Measurements from ENCODE around the gene PTPRU.

PTPRU gene

DNA sequence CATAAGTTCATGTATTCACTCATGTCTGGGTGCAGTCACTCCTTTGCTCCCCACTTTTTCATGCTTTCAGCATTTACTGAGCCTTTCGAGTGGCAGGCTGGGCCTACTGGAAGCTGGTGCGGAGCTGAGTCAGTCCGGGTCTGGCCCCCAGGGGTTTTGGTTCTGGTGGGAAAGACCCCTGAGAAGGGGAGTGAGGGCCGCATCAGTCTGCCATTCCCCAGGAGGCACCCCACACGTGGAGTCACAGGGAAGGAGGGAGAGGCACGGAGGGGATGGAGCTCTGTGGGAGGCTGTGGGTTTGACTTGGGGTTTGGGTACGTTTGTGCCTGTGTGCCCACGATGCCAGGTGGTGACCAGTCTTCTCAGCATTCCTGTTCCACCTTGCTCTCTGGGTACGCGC lies 87.9 kb downstream of the PTPRU start:
- intact Hi-C loops (cut with DNase I) = no loop called here
- DNase-seq = peak in 2 of 10 donors; percentile 15 to 49

DNA sequence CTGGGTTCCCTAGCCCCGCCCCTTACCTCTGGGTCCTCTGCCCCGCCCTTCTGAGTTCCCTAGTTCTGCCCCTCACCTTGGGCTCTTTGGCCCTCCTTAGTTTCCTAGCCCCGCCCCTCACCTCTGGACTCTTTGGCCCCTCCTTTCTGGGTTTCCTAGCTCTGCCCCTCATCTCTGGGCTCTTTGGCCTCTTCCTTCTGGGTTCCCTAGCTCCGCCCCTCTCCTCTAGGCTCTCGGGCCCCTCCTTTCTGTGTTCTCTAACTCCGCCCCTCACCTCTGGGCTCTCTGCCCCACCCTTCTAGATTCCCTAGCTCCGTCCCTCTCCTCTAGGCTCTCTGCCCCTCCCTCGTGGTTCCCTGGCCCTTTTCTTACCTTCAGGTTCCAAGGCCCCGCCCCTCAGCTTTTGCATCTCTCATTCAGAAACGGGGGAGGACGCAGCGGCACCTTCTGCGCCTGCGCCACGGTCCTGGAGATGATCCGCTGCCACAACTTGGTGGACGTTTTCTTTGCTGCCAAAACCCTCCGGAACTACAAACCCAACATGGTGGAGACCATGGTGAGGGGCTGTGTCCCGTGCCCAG lies 88.5 kb downstream of the PTPRU start:
- DNase-seq = peak in 2 of 10 donors; percentile 35 to 62
- intact Hi-C loops (cut with DNase I) = no loop called here

DNA sequence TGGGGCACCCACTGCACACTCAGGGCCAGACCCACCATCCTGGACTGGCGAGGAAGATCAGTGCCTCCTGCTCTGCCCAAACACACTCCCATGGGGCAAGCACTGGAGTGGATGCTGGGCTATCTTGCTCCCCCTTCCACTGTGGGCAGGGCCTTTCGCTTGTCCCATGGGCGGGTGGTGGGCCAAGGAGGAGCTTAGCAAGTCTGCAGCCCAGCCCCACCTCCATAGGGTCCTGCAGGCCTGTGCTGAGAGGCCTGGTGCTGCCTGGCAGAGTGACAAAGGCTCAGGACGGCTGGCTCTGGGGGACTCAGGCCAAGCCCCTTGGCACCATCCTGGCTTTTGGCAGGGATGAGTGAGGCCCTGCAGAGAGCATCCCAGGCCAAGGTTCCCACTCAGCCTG lies 89.4 kb downstream of the PTPRU start:
- peak in 2 of 10 donors; percentile 63 to 64 for DNase-seq
- intact Hi-C loops (cut with DNase I) = no loop called here

DNA sequence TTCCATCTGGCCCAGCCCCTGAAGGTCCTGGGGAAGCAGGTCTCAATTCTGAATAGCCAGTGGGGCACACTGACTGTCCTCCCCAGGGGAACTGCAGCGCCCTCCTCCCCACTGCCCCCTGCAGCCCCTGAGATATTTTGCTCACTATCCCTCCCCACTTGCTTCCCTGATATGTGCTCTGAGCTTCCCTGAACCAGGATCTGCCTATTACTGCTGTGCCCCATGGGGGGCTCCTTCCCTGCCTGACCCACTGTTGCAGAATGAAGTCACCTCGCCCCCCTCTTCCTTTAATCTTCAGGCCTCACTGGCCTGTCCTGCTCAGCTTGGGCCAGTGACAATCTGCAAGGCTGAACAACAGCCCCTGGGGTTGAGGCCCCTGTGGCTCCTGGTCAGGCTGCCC lies 89.8 kb downstream of the PTPRU start:
- peak in 2 of 10 donors; percentile 10 to 26 for DNase-seq
- intact Hi-C loops (cut with DNase I) = no loop called here

DNA sequence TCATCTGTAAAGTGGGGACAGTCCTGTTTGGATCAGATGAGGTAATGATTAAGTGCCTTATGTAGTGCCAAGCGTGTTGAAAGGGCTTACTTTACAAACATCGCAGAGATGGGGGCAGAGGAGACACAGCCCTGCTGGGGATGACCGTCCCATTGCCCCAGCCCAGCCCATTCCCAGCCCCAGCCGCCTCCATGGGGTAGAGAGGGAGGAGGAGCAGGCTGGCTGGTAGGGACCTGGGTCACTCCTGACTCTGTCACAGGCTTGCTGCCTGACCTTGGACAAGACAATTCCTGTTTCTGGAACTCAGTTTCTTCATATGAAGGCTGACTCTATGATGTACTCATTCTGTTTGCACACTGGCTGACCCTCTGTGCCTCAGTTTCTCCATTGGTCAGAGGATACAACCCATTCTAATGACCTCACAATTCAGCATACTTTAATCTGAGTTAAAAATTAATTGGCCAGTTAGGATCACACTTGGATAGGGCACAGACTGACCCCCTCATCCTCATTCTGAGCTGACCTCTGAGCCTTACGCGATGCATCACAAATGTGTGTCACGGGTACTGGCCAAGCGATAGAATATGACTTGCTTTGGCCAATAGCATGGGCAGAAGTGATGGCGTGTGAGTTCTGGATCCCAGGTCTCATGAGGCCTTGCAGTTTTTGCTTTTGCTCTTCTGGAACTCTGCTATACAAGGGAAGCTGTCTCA lies 91.1 kb downstream of the PTPRU start:
- intact Hi-C loops (cut with DNase I) = no loop called here
- DNase-seq = peak in 2 of 10 donors; percentile 22 to 45

DNA sequence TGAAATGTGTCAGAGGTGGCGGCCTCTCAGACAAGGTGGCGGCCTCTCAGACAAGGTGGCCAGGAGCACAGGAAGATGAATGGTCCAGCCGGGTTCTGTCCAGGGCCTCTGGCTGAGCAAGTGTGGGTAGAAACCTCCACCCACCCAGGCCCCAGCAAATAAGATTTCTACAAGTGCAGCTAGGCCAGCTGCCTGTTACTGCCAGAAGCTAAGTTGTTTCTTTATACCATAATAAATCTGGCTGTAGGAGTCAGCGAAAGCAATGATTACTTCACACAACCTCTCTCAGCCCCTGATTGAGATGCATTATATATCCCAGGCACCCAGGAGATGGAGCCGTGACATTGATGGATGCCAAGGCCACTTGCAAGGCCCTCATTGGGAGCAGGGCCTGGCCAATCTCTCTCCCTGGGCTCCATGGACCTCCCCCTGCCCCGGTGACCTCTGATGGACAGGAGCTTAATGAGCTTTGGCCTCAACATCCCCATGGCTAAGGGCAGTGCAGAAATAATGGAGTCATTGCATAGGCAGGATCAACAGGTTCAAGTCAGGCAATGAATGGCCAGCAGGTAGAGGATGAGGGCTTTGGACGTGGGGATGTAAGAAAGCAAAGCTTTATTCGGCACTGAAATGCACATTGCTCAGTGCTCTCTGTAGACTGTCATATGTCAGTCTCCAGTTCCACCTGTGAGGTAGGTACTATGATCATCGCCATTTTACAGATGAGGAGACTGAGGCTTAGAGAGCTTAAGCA lies 92.9 kb downstream of the PTPRU start:
- peak in 2 of 10 donors; percentile 52 to 71 for DNase-seq
- intact Hi-C loops (cut with DNase I) = no loop called here

DNA sequence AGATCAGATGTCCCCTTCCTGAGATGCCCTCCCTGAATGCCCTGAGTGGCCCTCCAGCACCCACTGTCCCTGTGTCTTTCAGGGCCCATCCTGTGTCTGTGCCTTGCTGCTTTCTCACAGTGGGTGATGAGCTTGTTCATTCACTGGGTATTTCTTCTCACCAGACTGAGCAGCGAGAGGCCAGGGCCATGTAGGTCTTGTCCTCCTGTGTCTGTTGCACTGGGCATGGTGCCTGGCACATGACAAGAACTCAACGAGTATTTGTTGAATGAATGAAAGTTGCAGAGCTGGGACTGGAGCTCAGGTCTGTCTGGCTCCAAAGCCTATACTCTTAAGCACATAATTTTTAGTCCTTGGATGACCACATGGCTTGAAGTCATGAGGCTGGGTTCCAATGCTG lies 93.8 kb downstream of the PTPRU start:
- intact Hi-C loops (cut with DNase I) = no loop called here
- peak in 3 of 10 donors; percentile 32 to 74 (median 70) for DNase-seq

DNA sequence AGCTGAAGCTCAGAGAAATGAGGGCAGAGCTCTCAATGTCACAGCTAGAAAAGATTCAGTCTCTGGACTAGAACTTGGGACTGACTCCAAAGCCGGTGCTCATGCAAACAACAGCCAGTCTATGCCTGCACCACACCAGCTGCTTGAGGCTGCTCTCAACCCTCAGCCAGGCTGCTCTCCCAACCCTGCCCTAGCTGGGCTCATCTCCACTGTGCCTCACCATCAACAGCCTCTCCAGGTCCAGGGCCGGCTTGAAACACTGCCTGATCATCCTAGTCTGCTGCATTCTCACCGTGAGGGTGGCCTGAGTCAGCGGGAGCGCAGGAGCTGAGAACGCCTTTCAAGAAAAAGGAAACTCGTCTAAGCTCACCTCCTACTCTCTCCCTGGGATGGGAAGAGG lies 94.5 kb downstream of the PTPRU start:
- intact Hi-C loops (cut with DNase I) = no loop called here
- peak in 8 of 10 donors; percentile 36 to 95 (median 63) for DNase-seq

DNA sequence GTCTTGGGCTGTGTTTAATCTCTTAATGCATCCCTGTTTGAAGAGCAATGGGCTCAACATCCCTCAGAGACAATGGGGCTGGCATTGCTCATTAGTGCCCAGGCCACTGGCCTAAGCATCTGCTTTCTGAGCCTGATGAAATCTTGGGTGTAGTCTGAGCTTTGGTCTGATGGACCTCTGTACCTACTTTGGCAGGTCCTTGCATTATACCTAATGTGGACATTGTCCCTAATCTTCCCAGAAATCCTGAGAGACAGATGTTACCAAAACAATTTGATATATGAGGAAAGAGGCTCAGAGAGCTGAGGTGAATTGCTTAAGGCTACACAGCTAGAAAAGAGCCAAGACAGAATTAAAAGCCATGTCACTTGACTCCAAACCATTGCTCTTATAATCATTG lies 95.0 kb downstream of the PTPRU start:
- DNase-seq = peak in 1 of 10 donors; percentile 2
- intact Hi-C loops (cut with DNase I) = no loop called here

DNA sequence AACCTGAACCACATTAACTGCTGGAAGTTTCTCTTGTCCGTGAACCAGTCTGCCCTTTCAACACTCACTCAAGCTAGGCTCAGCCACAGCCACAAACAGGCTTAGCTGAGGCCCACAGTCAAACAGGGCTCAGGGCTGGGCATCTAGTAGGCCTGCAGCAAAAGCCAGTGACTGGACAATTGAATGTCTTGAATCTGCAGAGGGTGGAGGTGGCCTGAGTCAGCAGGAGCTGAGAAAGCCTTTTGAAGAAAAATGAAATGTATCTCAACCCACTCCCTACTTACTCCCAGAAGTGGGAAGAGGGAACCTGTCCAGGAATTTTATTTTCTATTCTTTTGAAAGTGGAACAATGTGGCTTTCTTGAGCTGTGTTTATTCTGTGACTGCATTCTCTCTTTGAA lies 95.4 kb downstream of the PTPRU start:
- intact Hi-C loops (cut with DNase I) = no loop called here

DNA sequence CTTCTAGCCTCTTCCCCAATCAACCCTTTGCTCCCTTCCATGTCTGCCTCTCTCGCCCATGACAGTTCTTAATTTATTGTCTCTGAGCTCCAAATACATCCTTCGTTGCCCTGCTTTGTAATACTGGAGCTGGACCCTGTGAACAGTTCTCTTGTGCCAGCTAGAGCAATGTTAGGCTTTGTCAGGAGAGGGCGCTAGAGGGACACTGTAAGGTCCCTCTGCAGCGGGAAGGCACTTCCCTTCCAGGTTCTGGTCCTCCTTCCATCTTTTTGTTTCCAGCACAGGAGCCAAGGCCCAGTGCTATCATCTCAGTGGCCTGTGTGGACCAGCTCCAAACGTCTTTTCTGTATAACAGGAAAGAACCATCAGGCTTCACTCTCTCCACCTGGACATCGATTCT lies 95.9 kb downstream of the PTPRU start:
- intact Hi-C loops (cut with DNase I) = no loop called here
- DNase-seq = peak in 2 of 10 donors; percentile 46 to 61

More for the DNA sequence above, 95.4 kb downstream of the PTPRU start:
- peak in 2 of 10 donors; percentile 37 to 76 for DNase-seq

DNA sequence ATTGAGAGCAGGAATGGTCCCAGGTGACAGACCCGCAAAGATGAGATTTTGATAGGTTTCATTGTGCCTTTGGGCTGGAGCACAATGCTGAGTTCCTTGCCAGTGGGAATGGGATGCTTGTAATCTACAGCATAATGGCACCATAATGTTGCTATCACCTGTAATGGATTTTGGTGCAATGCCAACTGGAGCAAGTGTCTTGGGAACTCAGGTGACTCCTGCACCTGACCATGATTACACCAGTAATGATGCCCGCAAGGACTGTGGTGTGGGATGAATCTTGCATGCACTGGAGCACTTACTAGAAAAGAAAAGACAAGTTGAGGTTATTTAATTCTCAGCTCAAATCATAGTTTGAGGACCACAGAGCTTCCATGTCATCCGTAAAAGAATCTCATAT lies 96.7 kb downstream of the PTPRU start:
- intact Hi-C loops (cut with DNase I) = no loop called here
- DNase-seq = peak in 2 of 10 donors; percentile 15

DNA sequence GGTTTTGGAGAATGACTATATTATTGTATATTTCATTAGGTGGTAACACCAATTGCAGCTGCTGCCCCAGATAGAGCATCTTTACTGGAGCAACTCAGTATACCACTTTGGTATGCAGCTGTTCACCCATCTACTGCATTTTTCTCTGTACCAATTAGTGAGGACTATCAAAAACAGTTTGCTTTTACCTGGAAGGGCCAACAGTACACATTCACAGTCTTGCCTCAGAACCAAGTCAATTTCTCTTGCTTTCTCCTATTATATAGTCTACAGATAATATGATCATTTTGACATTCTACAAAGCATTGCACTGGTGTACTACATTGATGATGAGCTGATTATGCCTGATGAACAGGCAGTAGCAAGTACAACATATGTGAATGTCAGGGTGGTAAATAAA lies 99.3 kb downstream of the PTPRU start:
- intact Hi-C loops (cut with DNase I) = no loop called here
- no peak for DNase-seq

DNA sequence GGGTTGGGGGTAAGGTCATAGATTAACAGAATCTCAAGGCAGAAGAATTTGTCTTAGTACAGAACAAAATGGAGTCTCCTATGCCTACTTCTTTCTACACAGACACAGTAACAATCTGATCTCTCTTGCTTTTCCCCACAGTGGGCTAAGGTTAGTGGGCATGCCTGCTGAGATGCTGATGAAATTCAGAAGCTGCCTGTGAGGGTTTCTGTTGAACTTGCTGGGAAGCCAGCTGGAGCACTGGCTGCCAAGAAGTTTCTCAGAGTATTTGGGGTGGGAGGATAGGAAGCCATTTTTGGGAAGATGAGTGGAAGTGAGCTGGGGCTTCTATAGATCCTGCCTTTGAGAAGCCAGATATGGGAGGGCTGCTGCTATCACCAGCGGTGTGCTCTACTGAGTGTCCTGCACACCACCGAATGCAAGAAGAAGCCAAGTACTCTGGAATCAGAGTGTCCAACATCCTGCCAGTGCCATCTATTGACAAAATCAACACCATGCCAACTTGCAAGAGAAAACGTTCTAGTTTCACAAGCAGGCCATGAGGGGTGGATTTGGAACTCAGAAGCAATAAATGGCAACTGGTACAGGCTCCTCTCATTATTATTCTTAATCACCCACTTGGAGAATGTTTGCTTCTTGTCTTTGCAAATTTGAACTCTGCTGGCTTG lies 102.7 kb downstream of the PTPRU start:
- peak in 4 of 10 donors; percentile 27 to 61 (median 30) for DNase-seq
- intact Hi-C loops (cut with DNase I) = no loop called here

DNA sequence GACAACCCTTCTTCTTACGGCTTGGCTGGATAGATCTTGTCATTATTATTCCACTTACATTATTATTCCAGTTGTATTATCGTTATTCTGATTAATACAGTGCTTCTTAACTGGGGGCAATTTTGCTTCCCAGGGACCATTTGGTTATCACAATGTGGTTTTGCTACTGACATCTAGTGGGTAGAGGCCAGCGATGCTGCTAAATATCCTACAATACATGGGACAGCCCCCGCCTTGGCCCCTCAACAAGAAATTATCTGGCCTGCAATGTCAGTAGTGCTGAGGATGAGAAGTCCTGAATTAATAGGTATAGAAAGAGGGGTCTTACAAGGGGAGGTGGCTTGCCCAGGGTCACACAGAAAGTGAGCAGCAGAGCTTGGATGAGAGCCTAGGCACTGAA lies 105.6 kb downstream of the PTPRU start:
- peak in 2 of 10 donors; percentile 31 to 67 for DNase-seq
- intact Hi-C loops (cut with DNase I) = no loop called here

DNA sequence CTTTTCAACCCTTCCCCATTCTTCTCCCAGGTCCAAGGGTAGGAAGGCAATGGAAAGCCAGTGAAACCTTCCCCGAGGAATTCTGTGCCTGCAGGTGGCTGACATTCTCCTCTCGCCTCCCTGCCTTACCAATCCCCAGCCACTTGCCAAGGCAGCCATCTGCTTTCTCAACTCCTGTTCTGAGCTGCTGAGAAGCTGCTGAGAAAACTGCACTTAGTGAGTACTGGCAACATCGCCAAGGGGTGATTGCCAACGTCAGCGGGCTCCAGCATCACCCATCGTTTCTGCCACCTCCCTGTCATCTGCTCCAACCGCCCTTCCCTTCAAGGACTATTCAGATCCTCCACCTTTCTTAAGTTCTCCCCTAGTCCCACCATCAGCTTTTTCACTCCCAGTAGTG lies 106.0 kb downstream of the PTPRU start:
- intact Hi-C loops (cut with DNase I) = no loop called here
- peak in 8 of 10 donors; percentile 51 to 94 (median 67) for DNase-seq

DNA sequence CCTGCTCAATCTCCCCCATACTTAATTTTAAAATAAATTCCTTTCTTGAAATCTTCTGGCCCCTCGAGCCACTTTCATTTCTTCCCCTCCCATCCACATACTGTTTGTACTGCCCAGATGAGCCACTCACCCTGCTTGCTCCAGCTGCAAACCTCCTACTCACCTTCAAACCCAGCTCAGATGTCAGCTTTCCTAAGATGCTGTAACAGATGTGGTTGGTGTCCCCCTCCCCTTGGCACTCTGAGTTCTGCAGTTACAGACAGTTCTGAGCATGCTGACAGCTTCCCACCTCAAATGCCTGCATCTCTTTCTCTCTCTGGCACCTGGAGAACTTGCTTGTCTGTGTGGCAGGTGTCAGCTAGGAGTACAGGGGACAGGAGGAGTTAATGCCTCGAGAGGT lies 106.7 kb downstream of the PTPRU start:
- peak in 1 of 10 donors; percentile 29 for DNase-seq
- intact Hi-C loops (cut with DNase I) = no loop called here

DNA sequence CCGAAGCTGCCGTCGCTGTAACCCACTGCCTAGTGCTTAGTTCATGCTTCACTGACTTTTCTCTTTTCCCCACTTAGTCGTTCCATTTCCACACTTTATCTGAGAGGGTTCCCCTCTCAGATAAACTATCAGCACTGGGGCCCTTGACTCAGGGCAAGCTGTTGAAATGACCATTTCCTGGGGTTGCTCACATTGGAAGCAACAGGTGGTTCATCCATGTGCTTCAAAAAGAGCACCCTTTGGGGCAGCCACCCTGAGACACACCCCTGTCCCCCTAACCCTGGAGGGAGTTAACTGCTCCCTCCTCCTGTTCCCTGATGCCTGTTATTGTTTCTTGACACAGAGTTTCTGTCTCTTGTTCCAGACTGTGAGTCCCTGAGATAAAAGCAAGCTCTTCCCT lies 107.2 kb downstream of the PTPRU start:
- intact Hi-C loops (cut with DNase I) = no loop called here
- peak in 1 of 10 donors; percentile 40 for DNase-seq

DNA sequence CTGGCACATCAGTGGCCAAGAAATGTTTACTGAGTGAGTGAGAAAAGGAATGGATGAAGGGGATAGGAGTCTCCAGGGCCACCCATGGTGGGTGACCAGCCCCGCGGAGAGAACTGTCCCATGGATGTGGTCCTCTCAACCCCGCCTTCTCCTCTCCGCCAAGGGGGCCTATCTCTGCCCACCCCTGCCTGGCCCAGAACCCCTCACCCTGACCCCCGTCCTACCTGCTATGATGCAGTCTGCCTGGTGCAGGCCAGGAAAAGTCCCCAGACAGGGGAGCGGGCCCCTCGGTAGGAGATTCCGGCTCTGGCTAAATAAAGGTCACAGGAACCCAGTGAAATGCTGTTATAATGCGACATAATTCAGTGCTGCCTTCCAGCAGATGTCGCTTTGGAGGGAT lies 107.6 kb downstream of the PTPRU start:
- DNase-seq = peak in 3 of 10 donors; percentile 49 to 54 (median 50)
- intact Hi-C loops (cut with DNase I) = no loop called here

DNA sequence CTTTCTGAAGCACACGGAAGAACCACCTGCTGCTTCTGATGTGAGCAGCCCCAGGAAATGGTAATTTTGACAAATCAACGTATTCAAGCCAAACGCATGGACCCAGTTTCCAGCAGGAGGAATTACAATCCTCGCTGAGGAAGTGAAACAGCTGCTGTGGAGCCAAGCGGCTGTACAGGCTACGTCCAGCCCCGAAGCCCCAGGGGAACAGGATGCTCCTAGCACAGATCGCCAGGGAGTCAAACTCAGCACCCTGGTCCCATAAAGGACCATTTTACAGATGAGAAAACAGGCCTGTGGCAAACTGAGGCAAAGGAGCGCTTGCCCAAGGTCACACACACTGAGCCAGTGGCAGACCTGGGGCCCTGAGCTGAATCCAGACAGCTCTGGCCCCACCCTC lies 108.0 kb downstream of the PTPRU start:
- peak in 3 of 10 donors; percentile 23 to 51 (median 30) for DNase-seq
- intact Hi-C loops (cut with DNase I) = no loop called here

DNA sequence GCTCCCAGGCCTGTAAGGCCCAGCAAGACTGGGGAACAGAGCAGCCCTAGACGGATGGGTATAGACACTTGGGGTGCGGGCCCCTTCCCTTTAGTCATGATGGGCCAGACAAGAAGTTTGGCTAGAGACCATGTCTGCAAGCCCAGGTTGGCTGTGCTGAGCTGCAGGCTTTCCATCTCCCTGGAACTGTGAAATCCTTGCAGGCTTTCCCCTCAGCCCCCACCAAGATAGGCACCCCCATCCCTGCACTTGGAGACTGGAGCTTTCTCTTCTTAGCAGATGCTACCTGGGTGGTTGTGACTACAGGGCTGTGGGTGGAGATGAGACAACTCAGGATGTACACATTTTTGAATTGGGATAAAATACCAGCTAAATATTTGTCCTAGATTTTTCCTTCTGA lies 110.3 kb downstream of the PTPRU start:
- intact Hi-C loops (cut with DNase I) = no loop called here
- peak in 7 of 10 donors; percentile 34 to 92 (median 53) for DNase-seq
